H1 (cell line): ENCODE results near the gene DHX34. TPM values are rescaled to one million over a fixed set of nuclear protein-coding genes. Genes with fewer than 3 reads are reported as not detected.

ENCODE experiments used
- CTCF ChIA-PET: fragments of 300-600 bp; sonication (Branson Sonifier 250); formaldehyde crosslinking; loops from one replicate; lab custom pipeline; 2021; ENCODE audit not compliant: partially characterized antibody; lab: Charles Lee
- POLR2A ChIA-PET: fragments of 300-600 bp; sonication (Branson Sonifier 250); formaldehyde crosslinking; loops from one replicate; lab custom pipeline; 2021; ENCODE audit warnings: inconsistent platforms; ENCODE audit not compliant: partially characterized antibody; lab: Charles Lee
- DNase-seq, 2 experiments: peaks; one replicate each; pipeline versions ENCODE4 v3.0.0 to v3.0.0-alpha.2; 2010 to 2022; ENCODE audit warnings: low spot score in 2 of 2, low read depth in 1 of 2, mixed read lengths in 1 of 2
- FAIRE-seq: peaks from 2 replicates; lab custom pipeline; 2011; peaks lifted over from hg19 to GRCh38; lab: Jason Lieb, UNC
- H2AFZ ChIP-seq: 2 replicates; pipeline ENCODE4 v1.8.1; 2012; ENCODE audit warnings: low read length, inconsistent platforms
- H2AK5ac ChIP-seq: 2 replicates; pipeline ENCODE4 v1.6.1; 2013; ENCODE audit warnings: low read depth, low read length
- H2BK120ac ChIP-seq: replicated peaks from 2 replicates; pipeline ENCODE3; 2013; ENCODE audit warnings: low read depth, low read length, inconsistent platforms
- H2BK12ac ChIP-seq: 2 replicates; pipeline ENCODE4 v1.6.1; 2013; ENCODE audit warnings: low read depth, low read length
- H2BK15ac ChIP-seq: 2 replicates; pipeline ENCODE4 v1.6.1; 2013; ENCODE audit warnings: low read length
- H2BK20ac ChIP-seq: 2 replicates; pipeline ENCODE4 v1.6.1; 2013; ENCODE audit warnings: low read length
- H2BK5ac ChIP-seq: 2 replicates; pipeline ENCODE4 v1.6.1; 2013; ENCODE audit warnings: low read depth, low read length
- H3K14ac ChIP-seq: 2 replicates; pipeline ENCODE4 v1.6.1; 2013; ENCODE audit warnings: inconsistent platforms; ENCODE audit not compliant: insufficient read length
- H3K18ac ChIP-seq: 2 replicates; pipeline ENCODE4 v1.6.1; 2013; ENCODE audit warnings: low read length; ENCODE audit errors: extremely low read depth
- H3K23ac ChIP-seq: 2 replicates; pipeline ENCODE4 v1.6.1; 2013; ENCODE audit warnings: inconsistent platforms; ENCODE audit not compliant: insufficient read length
- H3K23me2 ChIP-seq: 2 replicates; pipeline ENCODE4 v1.6.1; 2013; ENCODE audit warnings: low read depth, low read length
- H3K27ac ChIP-seq: 2 replicates; pipeline ENCODE4 v1.6.1; 2011; ENCODE audit warnings: low read depth, low read length, inconsistent platforms
- H3K27me3 ChIP-seq, 4 experiments: replicated peaks in 1 of 4; 1 replicate in 1 of 4; 2 replicates in 3 of 4; pipeline versions ENCODE4 v1.6.1 to v1.8.1; 2011 to 2013; ENCODE audit warnings: low read length in 3 of 4, mild to moderate bottlenecking in 3 of 4, inconsistent platforms in 2 of 4, mixed read lengths in 2 of 4, moderate library complexity in 1 of 4; ENCODE audit not compliant: control insufficient read depth in 3 of 4, insufficient read depth in 3 of 4; ENCODE audit errors: extremely low read depth in 1 of 4
- H3K36me3 ChIP-seq, 4 experiments: 2 replicates each; pipeline versions ENCODE4 v1.6.1 to v1.8.1; 2011 to 2013; ENCODE audit warnings: mild to moderate bottlenecking in 4 of 4, low read length in 3 of 4, moderate library complexity in 2 of 4, control low read depth in 1 of 4, inconsistent platforms in 1 of 4; ENCODE audit not compliant: insufficient read depth in 4 of 4, control insufficient read depth in 2 of 4
- H3K4ac ChIP-seq: replicated peaks from 2 replicates; pipeline ENCODE3; 2013; ENCODE audit warnings: low read length, low read depth, mixed read lengths, inconsistent platforms; ENCODE audit not compliant: insufficient read length
- H3K4me1 ChIP-seq, 4 experiments: replicated peaks in 1 of 4; 1 replicate in 1 of 4; 2 replicates in 3 of 4; pipeline versions ENCODE4 v1.6.1 to v1.8.1; 2011 to 2013; ENCODE audit warnings: low read length in 3 of 4, inconsistent platforms in 2 of 4, mixed read lengths in 1 of 4; ENCODE audit not compliant: insufficient read depth in 4 of 4, control insufficient read depth in 3 of 4
- H3K4me2 ChIP-seq, 2 experiments: 2 replicates each; pipeline versions ENCODE4 v1.6.1 to v1.8.1; 2011 to 2013; ENCODE audit warnings: low read depth in 2 of 2, low read length in 2 of 2, control low read depth in 1 of 2, inconsistent platforms in 1 of 2, mild to moderate bottlenecking in 1 of 2; ENCODE audit not compliant: insufficient read depth in 1 of 2
- H3K4me3 ChIP-seq, 4 experiments: fragments of 200-600, 300-600 bp in 1 of 4; sonication (generic), shearing (Covaris generic), sonication (Bioruptor Twin) in 1 of 4; 2 replicates each; pipeline versions ENCODE4 v1.5.1 to v1.8.1; 2011 to 2016; ENCODE audit warnings: low read length in 4 of 4, low read depth in 3 of 4, control low read depth in 2 of 4, inconsistent platforms in 2 of 4, mild to moderate bottlenecking in 2 of 4, mixed read lengths in 1 of 4, moderate library complexity in 1 of 4; ENCODE audit not compliant: insufficient read depth in 2 of 4; ENCODE audit errors: extremely low read depth in 1 of 4
- H3K56ac ChIP-seq: replicated peaks from 2 replicates; pipeline ENCODE3; 2013; ENCODE audit warnings: low read depth, mild to moderate bottlenecking, mixed read lengths, low read length, inconsistent platforms; ENCODE audit not compliant: insufficient read length
- H3K79me1 ChIP-seq: 2 replicates; pipeline ENCODE4 v1.6.1; 2013; ENCODE audit warnings: low read depth, low read length, control low read depth
- H3K79me2 ChIP-seq, 2 experiments: 2 replicates each; pipeline versions ENCODE4 v1.6.1 to v1.8.1; 2012 to 2013; ENCODE audit warnings: low read length in 2 of 2, mild to moderate bottlenecking in 2 of 2, inconsistent platforms in 1 of 2; ENCODE audit not compliant: insufficient read depth in 2 of 2, control insufficient read depth in 1 of 2
- H3K9ac ChIP-seq, 4 experiments: replicated peaks in 1 of 4; 1 replicate in 1 of 4; 2 replicates in 3 of 4; pipeline versions ENCODE4 v1.6.1 to v1.8.1; 2011 to 2013; ENCODE audit warnings: low read depth in 3 of 4, low read length in 3 of 4, control low read depth in 2 of 4, mild to moderate bottlenecking in 2 of 4, moderate library complexity in 2 of 4, inconsistent platforms in 1 of 4; ENCODE audit errors: extremely low read depth in 1 of 4
- H3K9me3 ChIP-seq, 2 experiments: 2 replicates each; pipeline versions ENCODE4 v1.6.1 to v1.8.1; 2012 to 2013; ENCODE audit warnings: mild to moderate bottlenecking in 2 of 2, moderate library complexity in 2 of 2, control low read depth in 1 of 2, inconsistent platforms in 1 of 2, low read depth in 1 of 2, low read length in 1 of 2, mixed read lengths in 1 of 2; ENCODE audit not compliant: insufficient read depth in 2 of 2
- H4K20me1 ChIP-seq, 2 experiments: replicated peaks in 1 of 2; 2 replicates each; pipeline versions ENCODE3 to v1.8.1; 2011 to 2013; ENCODE audit warnings: inconsistent platforms in 2 of 2, low read length in 2 of 2, mild to moderate bottlenecking in 1 of 2; ENCODE audit not compliant: insufficient read depth in 2 of 2, control insufficient read depth in 1 of 2
- H4K5ac ChIP-seq: 2 replicates; pipeline ENCODE4 v1.6.1; 2013; ENCODE audit warnings: low read length, low read depth, mixed read lengths, inconsistent platforms; ENCODE audit not compliant: insufficient read length
- H4K8ac ChIP-seq: 2 replicates; pipeline ENCODE4 v1.8.0; 2013; ENCODE audit warnings: mild to moderate bottlenecking, moderate library complexity, low read length, inconsistent platforms; ENCODE audit not compliant: insufficient read depth; ENCODE audit errors: extremely low read depth
- H4K91ac ChIP-seq: replicated peaks from 2 replicates; pipeline ENCODE3; 2013; ENCODE audit warnings: low read length, mixed read lengths, inconsistent platforms; ENCODE audit not compliant: insufficient read length
- EP300 ChIP-seq, 2 experiments: IDR thresholded peaks; 1 replicate in 1 of 2; 2 replicates in 1 of 2; pipeline ENCODE4 v1.6.1; 2011 to 2012; ENCODE audit warnings: low read depth in 2 of 2, low read length in 2 of 2, mild to moderate bottlenecking in 2 of 2, borderline replicate concordance in 1 of 2, inconsistent platforms in 1 of 2, moderate library complexity in 1 of 2
- FOSL1 ChIP-seq: IDR thresholded peaks from 2 replicates; pipeline ENCODE4 v1.6.1; 2011; ENCODE audit warnings: mild to moderate bottlenecking, low read depth, low read length, moderate library complexity; ENCODE audit not compliant: insufficient read depth
- GTF2F1 ChIP-seq: IDR thresholded peaks from 2 replicates; pipeline ENCODE4 v1.6.1; 2012; ENCODE audit warnings: low read depth, low read length, improper control_type of control experiment, borderline replicate concordance
- NRF1 ChIP-seq: IDR thresholded peaks from 2 replicates; pipeline ENCODE4 v1.6.1; 2011; ENCODE audit warnings: mild to moderate bottlenecking, low read depth, low read length, improper control_type of control experiment
- RFX5 ChIP-seq: IDR thresholded peaks from 2 replicates; pipeline ENCODE4 v1.6.1; 2011; ENCODE audit warnings: low read depth, low read length, improper control_type of control experiment, borderline replicate concordance
- SRF ChIP-seq: IDR thresholded peaks from 2 replicates; pipeline ENCODE4 v1.6.1; 2011; ENCODE audit warnings: mild to moderate bottlenecking, low read depth, low read length, moderate library complexity
- WGBS, 2 experiments: shearing (Covaris generic) in 1 of 2; methylation state at CpG; one replicate each; pipeline versions ENCODE4 v1.1.6 to v1.1.7; 2013 to 2015; ENCODE audit warnings: low lambda C conversion rate in 2 of 2, mixed read lengths in 2 of 2, inconsistent platforms in 1 of 2, low coverage in 1 of 2, missing lambda C conversion rate in 1 of 2; ENCODE audit not compliant: insufficient replicate concordance in 2 of 2, insufficient coverage in 1 of 2, insufficient read length in 1 of 2; ENCODE audit errors: extremely low coverage in 1 of 2, missing lambda C conversion rate in 1 of 2; 5-methylcytosine and 5-hydroxymethylcytosine counted together
- polyA plus RNA-seq, 7 experiments: library from polyadenylated mRNA; depleted of rRNA in 3 of 7; stranded (reverse) in 5 of 7; unstranded in 2 of 7; fragments of >200 nt in 5 of 7; fragments of 200-250 nt in 2 of 7; gene quantifications; 1 replicate in 5 of 7; 2 replicates in 1 of 7; 4 replicates in 1 of 7; pipeline versions ENCODE4 v1.2.1 to v1.2.3, GENCODE V29; 2011 to 2013; ENCODE audit warnings: missing spikeins in 2 of 7, mixed read lengths in 2 of 7
- total RNA-seq: library from RNA; stranded (reverse); fragmentation: NEBNext Ultra II Directional; extraction: Animal tissue kit (Norgen Biotek cat#: 25700); gene quantifications from 2 replicates; pipeline ENCODE4 v1.2.1, GENCODE V29; 2021
- TF ChIP-seq, protein P1 (sequence below): IDR thresholded peaks from 2 replicates; pipeline ENCODE4 v1.6.1; 2012; ENCODE audit warnings: inconsistent platforms
- TF ChIP-seq, protein P2 (sequence below), 3 experiments: IDR thresholded peaks; 1 replicate in 2 of 3; 2 replicates in 1 of 3; pipeline versions ENCODE4 v1.5.1 to v1.6.1; 2011; ENCODE audit warnings: low read length in 3 of 3, mild to moderate bottlenecking in 3 of 3, inconsistent platforms in 2 of 3, low read depth in 1 of 3, moderate library complexity in 1 of 3; ENCODE audit not compliant: insufficient read depth in 1 of 3; ENCODE audit errors: control extremely low read depth in 1 of 3

The DHX34 gene
- total and polyA plus RNA-seq, 2 of the 8 experiments (the other 6 are each of a cell fraction or from before 2014, with no cell fraction given): 17.5 to 24.3 TPM

DNA sequence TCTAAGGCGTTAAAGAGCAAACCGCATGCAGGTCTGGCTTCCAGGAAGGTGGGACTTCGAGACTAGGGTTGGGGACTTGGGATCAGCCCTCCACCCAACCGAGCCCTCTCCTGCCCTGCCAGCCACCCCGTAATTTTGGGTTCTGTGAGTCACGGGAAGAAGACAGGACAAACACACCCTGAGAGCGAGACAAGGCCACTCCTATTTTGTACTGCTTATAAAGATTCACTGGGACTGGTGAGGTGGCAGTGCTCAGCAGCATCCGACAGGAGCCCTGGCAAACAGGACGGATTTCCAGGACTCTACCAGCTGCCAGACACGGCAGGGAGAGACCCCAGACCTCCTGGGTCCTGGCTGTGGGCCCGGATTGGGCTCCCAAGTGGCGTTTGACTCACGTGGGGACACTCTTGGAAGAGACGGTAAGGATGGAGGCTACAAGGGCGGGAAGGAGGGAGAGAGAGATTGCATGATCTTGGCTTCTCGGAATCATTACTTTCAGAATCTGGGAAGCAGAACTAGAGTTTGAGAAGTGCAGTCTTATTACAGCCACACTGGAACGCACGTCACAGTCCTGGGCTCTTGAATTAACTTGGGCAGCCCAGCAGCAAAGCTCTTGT is 17.1 kb upstream of the DHX34 start, which contains the start of gene C5AR2:
C5AR2 (plus strand) TSS at position 245 of the 617 bp plus-strand sequence. CDS start 8,625 bp downstream, outside the sequence.
- ChIA-PET POLR2A (no interaction called here), CTCF (interaction anchor here (2.1 kb wide), 1 partner anchor 17 kb away, joined by 5 read pairs; the partner anchor contains the start of gene DHX34)
- peaks cover 0 to 3% (median 0%) of the 10 kb centered on the region in 4 experiments; a peak in 1 of 7 replicates for H3K4me1 ChIP-seq
- H2BK15ac ChIP-seq: no peak within 1 kb of the TSS
- no peak within 1 kb of the TSS for H2BK12ac ChIP-seq
- no peaks in the 10 kb centered on the region for H3K27me3 ChIP-seq
- H4K8ac ChIP-seq: no peak within 1 kb of the TSS
- WGBS, 2 experiments: 79% methylated on average over 18 of the region's 18 CpGs; no CpG with 5 or more reads in 1 of the 2 experiments
- FAIRE-seq (no peak), DNase-seq (no peak)
- H3K79me2 ChIP-seq: no peaks in the 10 kb centered on the region
- H3K14ac ChIP-seq: no peak within 1 kb of the TSS
- no peak within 1 kb of the TSS for H3K18ac ChIP-seq
- H3K4me2 ChIP-seq: no peak within 1 kb of the TSS
- H3K79me1 ChIP-seq: no peaks in the 10 kb centered on the region
- no peak within 1 kb of the TSS for H3K27ac ChIP-seq
- no peak within 1 kb of the TSS for H2AK5ac ChIP-seq
- no peak within 1 kb of the TSS for H3K56ac ChIP-seq
- no peak within 1 kb of the TSS for H3K23ac ChIP-seq
- H2BK120ac ChIP-seq: no peak within 1 kb of the TSS
- TF ChIP-seq, protein P1, sequence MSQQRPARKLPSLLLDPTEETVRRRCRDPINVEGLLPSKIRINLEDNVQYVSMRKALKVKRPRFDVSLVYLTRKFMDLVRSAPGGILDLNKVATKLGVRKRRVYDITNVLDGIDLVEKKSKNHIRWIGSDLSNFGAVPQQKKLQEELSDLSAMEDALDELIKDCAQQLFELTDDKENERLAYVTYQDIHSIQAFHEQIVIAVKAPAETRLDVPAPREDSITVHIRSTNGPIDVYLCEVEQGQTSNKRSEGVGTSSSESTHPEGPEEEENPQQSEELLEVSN: no peak
- TF ChIP-seq FOSL1 (no peak), EP300 (IDR thresholded peaks at IDR 0.05; ENCODE audit: borderline replicate concordance in 1 of 2, low read depth in 2 of 2, low read length in 2 of 2) (no peak), SRF (no peak), NRF1 (no peak), GTF2F1 (no peak), RFX5 (no peak)
- TF ChIP-seq, protein P2, sequence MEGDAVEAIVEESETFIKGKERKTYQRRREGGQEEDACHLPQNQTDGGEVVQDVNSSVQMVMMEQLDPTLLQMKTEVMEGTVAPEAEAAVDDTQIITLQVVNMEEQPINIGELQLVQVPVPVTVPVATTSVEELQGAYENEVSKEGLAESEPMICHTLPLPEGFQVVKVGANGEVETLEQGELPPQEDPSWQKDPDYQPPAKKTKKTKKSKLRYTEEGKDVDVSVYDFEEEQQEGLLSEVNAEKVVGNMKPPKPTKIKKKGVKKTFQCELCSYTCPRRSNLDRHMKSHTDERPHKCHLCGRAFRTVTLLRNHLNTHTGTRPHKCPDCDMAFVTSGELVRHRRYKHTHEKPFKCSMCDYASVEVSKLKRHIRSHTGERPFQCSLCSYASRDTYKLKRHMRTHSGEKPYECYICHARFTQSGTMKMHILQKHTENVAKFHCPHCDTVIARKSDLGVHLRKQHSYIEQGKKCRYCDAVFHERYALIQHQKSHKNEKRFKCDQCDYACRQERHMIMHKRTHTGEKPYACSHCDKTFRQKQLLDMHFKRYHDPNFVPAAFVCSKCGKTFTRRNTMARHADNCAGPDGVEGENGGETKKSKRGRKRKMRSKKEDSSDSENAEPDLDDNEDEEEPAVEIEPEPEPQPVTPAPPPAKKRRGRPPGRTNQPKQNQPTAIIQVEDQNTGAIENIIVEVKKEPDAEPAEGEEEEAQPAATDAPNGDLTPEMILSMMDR (IDR thresholded peaks at IDR 0.05; ENCODE audit: control extremely low read depth in 1 of 3, insufficient read depth in 1 of 3, low read depth in 1 of 3, low read length in 3 of 3): no peak
- H3K9ac ChIP-seq: no peak within 1 kb of the TSS
- no peaks in the 10 kb centered on the region for H3K9me3 ChIP-seq
- H3K36me3 ChIP-seq: no peaks in the 10 kb centered on the region
- H4K5ac ChIP-seq: no peak within 1 kb of the TSS
- no peak within 1 kb of the TSS for H3K4me3 ChIP-seq
- H3K23me2 ChIP-seq: no peaks in the 10 kb centered on the region
- no peak within 1 kb of the TSS for H2BK20ac ChIP-seq
- no peaks in the 10 kb centered on the region for H4K20me1 ChIP-seq
- no peak within 1 kb of the TSS for H2BK5ac ChIP-seq
- H4K91ac ChIP-seq: no peak within 1 kb of the TSS
- H3K4ac ChIP-seq: no peak within 1 kb of the TSS
- no peak within 1 kb of the TSS for H2AFZ ChIP-seq
